Lung (tissue), 12 donors: ENCODE measurements around the gene CA5A. TPM values are rescaled to one million over a fixed set of nuclear protein-coding genes. Genes with fewer than 3 reads are reported as not detected.
"Not testable (repeated sequence)": the region's sequence is repeated elsewhere in the genome, so short reads cannot be mapped to it uniquely, and the experiment has no call there.

Source experiments
- ATAC-seq: fragments of 200-7000 bp; cut with Tn5 transposase; one replicate; pipeline ENCODE4 v1.9.1; 2020; ENCODE audit warnings: moderate number of reproducible peaks; ENCODE audit not compliant: insufficient read depth, low FRiP score
- DNase-seq, 3 donors: peaks; one replicate each; pipeline ENCODE4 v3.0.0-alpha.2; 2013 to 2017
- H3K27ac ChIP-seq, 2 donors: one replicate each; pipeline ENCODE4 v1.5.1; 2013; ENCODE audit warnings: mild to moderate bottlenecking in 2 of 2, moderate library complexity in 2 of 2, control low read depth in 1 of 2, inconsistent platforms in 1 of 2, low read depth in 1 of 2, low read length in 1 of 2
- H3K27me3 ChIP-seq, 3 donors: one replicate each; pipeline ENCODE4 v1.5.1; 2013; ENCODE audit warnings: low read length in 2 of 3; ENCODE audit not compliant: control insufficient read depth in 3 of 3, insufficient read depth in 3 of 3
- H3K36me3 ChIP-seq, 4 donors: one replicate each; pipeline ENCODE4 v1.5.1; 2013; ENCODE audit warnings: low read length in 4 of 4, mild to moderate bottlenecking in 1 of 4, moderate library complexity in 1 of 4; ENCODE audit not compliant: control insufficient read depth in 4 of 4, insufficient read depth in 4 of 4
- H3K4me1 ChIP-seq, 5 donors: one replicate each; pipeline ENCODE4 v1.5.1; 2013; ENCODE audit warnings: low read length in 5 of 5, mild to moderate bottlenecking in 2 of 5, moderate library complexity in 1 of 5; ENCODE audit not compliant: control insufficient read depth in 5 of 5, insufficient read depth in 5 of 5
- H3K4me3 ChIP-seq: one replicate; pipeline ENCODE4 v1.5.1; 2013; ENCODE audit warnings: mild to moderate bottlenecking, control low read depth, moderate library complexity
- H3K9ac ChIP-seq, 2 donors: one replicate each; pipeline ENCODE4 v1.5.1; 2013; ENCODE audit warnings: low read length in 2 of 2, control low read depth in 1 of 2; ENCODE audit not compliant: insufficient read depth in 1 of 2
- H3K9me3 ChIP-seq, 4 donors: one replicate each; pipeline ENCODE4 v1.5.1; 2013; ENCODE audit warnings: low read length in 3 of 4, mild to moderate bottlenecking in 1 of 4, moderate library complexity in 1 of 4; ENCODE audit not compliant: control insufficient read depth in 4 of 4, insufficient read depth in 3 of 4
- CTCF ChIP-seq: IDR thresholded peaks from 2 replicates; pipeline ENCODE4 v1.5.1; 2012; ENCODE audit warnings: mild to moderate bottlenecking; ENCODE audit errors: control extremely low read depth, extremely low read depth
- WGBS, 2 donors: extraction: QIAGEN DNeasy Blood & Tissue Kit; methylation state at CpG; one replicate each; pipeline ENCODE4 v1.1.7; 2013; 5-methylcytosine and 5-hydroxymethylcytosine counted together
- polyA plus RNA-seq, 2 donors: library from polyadenylated mRNA; stranded (reverse); fragments of 200-250 nt; gene quantifications; one replicate each; pipeline ENCODE4 v1.2.1, GENCODE V29; 2013
- total RNA-seq, 2 donors: library from RNA; depleted of rRNA in 1 of 2; stranded (reverse); fragments of >200 nt in 1 of 2; gene quantifications; one replicate each; pipeline ENCODE4 v1.2.1, GENCODE V29; 2014 to 2021
- donor health status: control.
- donor health status: control.
- donor health status: Bipolar disorder and iron deficiency.
- donor health status: healthy.
- donor health status: DM: yes; HTN: yes; CAD: no.

Gene CA5A
- total and polyA plus RNA-seq, 4 donors, result 0.03 to 0.63 (median 0.14) TPM; not detected in 1

- no peak for TF ChIP-seq CTCF
- no peak overlapping the region for H3K9ac ChIP-seq
- peaks cover 0 to 8% (median 0%) of the 10 kb centered on the region in 3 donors for H3K27me3 ChIP-seq
- no peak for ATAC-seq
- no peak overlapping the region for H3K4me3 ChIP-seq
- peaks cover 0 to 15% (median 0%) of the 10 kb centered on the region in 5 donors for H3K4me1 ChIP-seq
- H3K9me3 ChIP-seq, result peaks cover 0 to 11% (median 0%) of the 10 kb centered on the region in 4 donors
- no peak for DNase-seq
- H3K36me3 ChIP-seq, result no peaks in the 10 kb centered on the region
- 88 to 91% methylated on average over 29 of the region's 29 CpGs for WGBS, 2 donors
- no peak overlapping the region for H3K27ac ChIP-seq
Observed at GRCh38 chr16:87882436-87883019, 53.8 kb downstream of the CA5A start.

- H3K9me3 ChIP-seq, result peaks cover 0 to 11% (median 0%) of the 10 kb centered on the region in 4 donors
- H3K27ac ChIP-seq, result no peak overlapping the region
- no peak overlapping the region for H3K4me3 ChIP-seq
- 42 to 48% methylated on average over 22 to 24 of the region's 24 CpGs for WGBS, 2 donors
- no peak overlapping the region for H3K9ac ChIP-seq
- no peak for TF ChIP-seq CTCF
- peaks cover 0 to 8% (median 0%) of the 10 kb centered on the region in 3 donors for H3K27me3 ChIP-seq
- H3K36me3 ChIP-seq, result no peaks in the 10 kb centered on the region
- ATAC-seq (no peak), DNase-seq (no peak)
- peaks cover 0 to 15% (median 0%) of the 10 kb centered on the region in 5 donors for H3K4me1 ChIP-seq
Observed at GRCh38 chr16:87881324-87882200, 54.8 kb downstream of the CA5A start.

- DNase-seq, result peak in 1 of 3 donors; percentile 36
- Histone ChIP-seq H3K4me3 (no peak overlapping the region), H3K27ac (no peak overlapping the region), H3K36me3 (no peaks in the 10 kb centered on the region), H3K4me1 (peaks cover 0 to 15% (median 0%) of the 10 kb centered on the region in 5 donors), H3K27me3 (peaks cover 0 to 8% (median 1%) of the 10 kb centered on the region in 3 donors), H3K9me3 (peaks cover 0 to 11% (median 0%) of the 10 kb centered on the region in 4 donors), H3K9ac (no peak overlapping the region)
- no peak for ATAC-seq
- TF ChIP-seq CTCF, result no peak
- WGBS, 2 donors, result 65 to 76% methylated on average over 17 of the region's 17 CpGs
Observed at GRCh38 chr16:87880117-87880696, 56.1 kb downstream of the CA5A start.

GRCh38 chr16:87879411-87880013 lies 56.8 kb downstream of the CA5A start:
- peaks cover 0 to 11% (median 0%) of the 10 kb centered on the region in 4 donors for H3K9me3 ChIP-seq
- not testable (repeated sequence) for H3K27ac ChIP-seq, DNase-seq, H3K4me3 ChIP-seq, H3K36me3 ChIP-seq, ATAC-seq, H3K9ac ChIP-seq
- WGBS, 2 donors, result 94 to 95% methylated on average over 5 of the region's 5 CpGs
- peaks cover 0 to 12% (median 7%) of the 10 kb centered on the region in 3 donors for H3K27me3 ChIP-seq
- peaks cover 0 to 15% (median 0%) of the 10 kb centered on the region in 5 donors for H3K4me1 ChIP-seq
